GM13977 (cell line): ENCODE data around the gene TMTC4.

Experiments
- DNase-seq: peaks from one replicate; pipeline ENCODE4 v3.0.0; 2012; ENCODE audit warnings: low spot score
- in situ Hi-C: fragments of 300-500 bp; cut with MboI; formaldehyde crosslinking; loops from one replicate; pipeline ENCODE4 v1.12.0; 2022; ENCODE audit warnings: low sequenced_read_pairs, low pct_unique_long_range_greater_than_20kb, mixed read lengths, inconsistent platforms; ENCODE audit not compliant: unreplicated experiment
- TF ChIP-seq, protein P1 (sequence below): IDR thresholded peaks from 2 replicates; pipeline ENCODE4 v1.5.1; 2012; ENCODE audit warnings: mild to moderate bottlenecking, control low read depth; ENCODE audit not compliant: insufficient read depth; ENCODE audit errors: extremely low read depth, missing control alignments

The TMTC4 gene

DNA sequence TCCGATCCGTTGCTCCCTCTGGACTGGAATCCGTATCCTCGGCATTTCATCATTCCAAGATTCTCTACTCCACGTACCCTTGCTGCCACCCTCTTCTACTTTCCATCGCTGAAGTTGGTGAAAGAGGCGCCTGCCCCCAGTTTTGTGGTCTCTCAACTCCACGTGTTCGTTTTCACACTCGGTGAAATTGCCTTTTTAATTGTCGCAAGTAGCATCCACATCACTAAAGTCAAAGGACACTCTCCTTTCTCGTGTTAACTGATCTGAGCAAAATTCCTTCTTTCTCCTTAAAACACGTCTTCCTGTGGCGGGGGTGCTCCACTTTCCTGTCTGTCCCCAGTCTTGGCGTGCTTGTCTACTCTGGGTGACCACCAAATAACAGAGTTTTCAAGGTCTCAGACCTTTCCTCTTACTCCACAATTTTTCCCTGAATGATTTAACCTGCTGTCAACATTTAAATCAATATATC lies 1.1 kb upstream of the TMTC4 start:
- no peak for DNase-seq
- TF ChIP-seq, protein P1, sequence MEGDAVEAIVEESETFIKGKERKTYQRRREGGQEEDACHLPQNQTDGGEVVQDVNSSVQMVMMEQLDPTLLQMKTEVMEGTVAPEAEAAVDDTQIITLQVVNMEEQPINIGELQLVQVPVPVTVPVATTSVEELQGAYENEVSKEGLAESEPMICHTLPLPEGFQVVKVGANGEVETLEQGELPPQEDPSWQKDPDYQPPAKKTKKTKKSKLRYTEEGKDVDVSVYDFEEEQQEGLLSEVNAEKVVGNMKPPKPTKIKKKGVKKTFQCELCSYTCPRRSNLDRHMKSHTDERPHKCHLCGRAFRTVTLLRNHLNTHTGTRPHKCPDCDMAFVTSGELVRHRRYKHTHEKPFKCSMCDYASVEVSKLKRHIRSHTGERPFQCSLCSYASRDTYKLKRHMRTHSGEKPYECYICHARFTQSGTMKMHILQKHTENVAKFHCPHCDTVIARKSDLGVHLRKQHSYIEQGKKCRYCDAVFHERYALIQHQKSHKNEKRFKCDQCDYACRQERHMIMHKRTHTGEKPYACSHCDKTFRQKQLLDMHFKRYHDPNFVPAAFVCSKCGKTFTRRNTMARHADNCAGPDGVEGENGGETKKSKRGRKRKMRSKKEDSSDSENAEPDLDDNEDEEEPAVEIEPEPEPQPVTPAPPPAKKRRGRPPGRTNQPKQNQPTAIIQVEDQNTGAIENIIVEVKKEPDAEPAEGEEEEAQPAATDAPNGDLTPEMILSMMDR, result no peak
- in situ Hi-C loops, result no loop called here

DNA sequence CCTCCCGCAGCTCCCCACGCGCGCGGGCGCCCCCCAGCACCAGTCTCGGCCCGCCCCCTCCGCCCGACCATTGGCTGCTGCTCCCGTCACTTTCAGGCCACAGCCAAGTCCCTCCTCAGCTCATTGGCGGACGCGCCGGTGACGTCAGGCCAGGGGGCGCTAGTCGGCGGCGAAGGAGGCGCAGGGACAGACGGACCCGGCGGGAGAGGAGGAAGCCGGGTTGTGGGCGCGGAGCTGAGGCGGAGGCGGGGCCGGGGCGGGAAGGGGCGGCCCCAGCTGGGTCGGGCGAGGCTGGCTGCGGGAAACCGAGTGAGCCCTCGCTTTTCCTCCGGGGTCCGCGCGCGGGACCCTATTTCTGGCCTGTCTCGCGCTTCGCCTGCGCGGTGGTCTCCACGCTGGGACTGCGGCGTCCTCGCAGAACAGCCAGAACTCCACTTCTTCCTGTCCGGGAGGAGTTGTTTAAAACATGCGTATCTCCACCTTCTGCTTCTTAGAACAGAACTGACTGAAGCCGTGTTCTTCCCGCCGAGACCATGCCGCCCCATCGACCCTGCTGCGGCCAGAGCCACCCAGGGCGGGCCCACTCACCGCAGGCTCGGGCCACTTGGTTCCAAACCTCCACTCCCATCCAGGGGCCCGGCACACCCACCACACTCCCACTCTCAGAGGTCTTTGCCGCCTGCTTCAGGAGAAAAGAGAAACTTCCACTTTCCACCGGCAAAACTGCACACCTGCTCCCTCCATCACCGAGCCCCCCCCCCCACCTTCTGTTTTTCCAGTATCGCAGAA lies 471 bp upstream of the TMTC4 start:
- in situ Hi-C loops, result no loop called here
- TF ChIP-seq, protein P1, result peak; percentile 60
- peak; percentile 100 for DNase-seq

DNA sequence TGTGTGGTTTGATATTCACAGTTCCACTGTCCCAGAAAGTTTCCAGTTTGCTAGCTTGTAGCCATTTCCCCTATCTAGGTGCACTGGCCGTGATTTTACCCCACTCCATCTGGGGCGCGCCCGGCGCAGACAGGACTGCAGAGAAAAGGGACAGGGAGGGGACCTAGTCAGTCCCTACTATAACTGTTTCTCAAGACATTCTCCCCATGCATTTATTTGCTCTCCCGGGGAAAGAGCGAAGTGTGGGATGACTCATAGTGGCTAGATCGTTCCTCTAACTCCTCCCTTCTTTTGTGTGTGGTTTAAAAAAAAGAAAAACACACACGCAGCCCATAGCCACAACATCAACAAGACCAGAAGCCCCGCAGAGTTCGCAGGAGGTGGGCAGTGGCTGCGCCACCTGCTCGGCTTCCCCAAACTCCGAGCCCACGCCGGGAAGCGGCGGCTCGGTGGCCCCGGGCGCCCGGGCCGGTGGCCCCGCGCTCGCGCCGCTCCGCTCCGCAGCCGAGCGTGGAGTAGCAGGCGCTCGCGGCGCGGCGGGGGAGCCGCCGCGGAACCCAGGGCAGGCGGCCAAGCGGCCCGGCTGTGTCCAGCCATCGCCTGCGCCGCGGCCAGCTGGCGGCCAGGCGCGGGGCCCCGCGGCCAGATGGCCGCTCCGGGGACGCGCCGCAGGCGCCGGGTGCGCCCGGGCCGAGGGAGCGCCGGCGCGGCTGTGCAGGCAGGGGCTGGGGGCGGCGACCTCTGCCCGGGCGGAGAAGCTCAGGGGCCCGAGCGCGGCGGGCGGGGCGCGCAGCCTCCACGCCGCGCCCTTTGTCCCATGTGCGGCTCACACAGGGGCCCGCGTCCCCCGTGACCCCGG lies 653 bp downstream of the TMTC4 start:
- in situ Hi-C loops, result no loop called here
- TF ChIP-seq, protein P1, result no peak
- peak; percentile 65 for DNase-seq

DNA sequence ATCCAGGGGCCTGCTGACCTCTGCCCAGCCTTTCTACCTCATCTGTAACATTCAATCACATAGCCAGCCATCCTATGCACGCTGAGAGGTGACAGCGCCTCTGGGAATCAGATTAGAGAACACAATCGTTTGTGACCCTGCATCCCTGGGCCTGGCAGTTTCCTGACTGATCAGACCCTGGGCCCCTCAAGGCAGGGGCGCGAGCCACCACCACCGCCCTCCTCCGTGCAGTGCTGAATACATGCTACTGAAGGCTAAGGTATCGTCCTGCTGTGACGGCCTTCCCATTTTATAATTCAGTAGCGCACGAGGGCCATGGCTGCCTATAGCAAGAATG lies 1.3 kb downstream of the TMTC4 start:
- no peak for DNase-seq
- in situ Hi-C loops, result no loop called here

DNA sequence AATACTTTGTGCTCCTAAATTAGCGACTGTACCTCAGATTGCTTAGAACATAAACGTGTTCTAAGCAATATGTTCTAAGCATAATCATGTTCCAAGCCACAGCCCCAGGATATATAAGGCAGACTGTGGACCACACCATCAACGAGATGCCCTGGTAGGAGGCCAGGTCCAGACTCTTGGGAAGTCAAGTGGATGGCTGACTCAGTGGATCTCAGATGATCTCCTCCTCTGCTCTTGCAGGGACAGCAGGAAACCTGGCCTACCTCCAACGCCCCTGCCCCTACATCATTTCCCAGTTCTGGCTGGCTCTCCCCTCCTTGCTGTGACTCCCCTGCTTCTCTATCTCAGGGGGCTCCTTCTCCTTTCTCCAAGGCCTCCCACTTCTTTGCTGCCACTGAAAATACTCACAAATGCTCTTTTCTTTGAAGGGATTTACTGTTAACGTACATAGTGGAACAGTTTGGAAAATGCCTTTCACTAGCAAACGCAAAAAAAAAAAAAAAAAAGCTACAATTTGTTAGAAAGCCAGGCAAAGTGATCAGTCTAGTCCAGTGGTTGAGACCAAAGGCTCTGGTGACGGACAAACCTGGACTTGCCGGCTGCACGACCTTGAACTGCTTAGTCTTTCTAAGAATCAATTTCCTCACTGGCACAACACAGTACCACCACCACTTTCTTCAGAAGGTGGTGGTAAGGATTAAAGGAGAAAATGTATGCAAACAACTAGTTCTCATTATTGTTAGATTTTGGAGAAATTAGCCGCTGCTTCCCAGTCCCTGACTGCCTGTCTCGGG lies 3.0 kb downstream of the TMTC4 start:
- in situ Hi-C loops, result no loop called here
- TF ChIP-seq, protein P1, result no peak
- DNase-seq, result no peak

More for the DNA sequence above, 1.3 kb downstream of the TMTC4 start:
- TF ChIP-seq, protein P1, result no peak

DNA sequence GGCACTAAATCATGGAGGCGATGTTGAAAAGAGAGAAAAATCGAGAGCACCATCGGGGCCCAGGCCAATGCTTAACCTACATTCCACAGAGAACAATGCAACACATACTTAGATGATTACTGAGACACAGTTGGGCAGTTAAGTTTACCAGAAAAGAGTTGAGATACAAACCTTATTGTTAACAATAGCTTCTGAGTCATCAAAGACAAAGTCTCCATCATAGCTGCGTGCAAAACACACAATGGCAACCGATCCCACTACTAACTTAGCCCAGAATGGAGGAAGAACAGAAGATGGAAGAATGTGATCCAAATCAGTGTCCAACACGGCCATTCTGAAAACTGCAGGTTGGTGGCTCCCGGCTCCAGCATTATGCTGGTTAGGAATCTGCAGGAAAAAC lies 6.2 kb downstream of the TMTC4 start:
- TF ChIP-seq, protein P1, result no peak
- in situ Hi-C loops, result no loop called here

More for the DNA sequence above, 6.2 kb downstream of the TMTC4 start:
- DNase-seq, result no peak
